ENCODE measurements around the gene CD68.

Gene CD68

DNA sequence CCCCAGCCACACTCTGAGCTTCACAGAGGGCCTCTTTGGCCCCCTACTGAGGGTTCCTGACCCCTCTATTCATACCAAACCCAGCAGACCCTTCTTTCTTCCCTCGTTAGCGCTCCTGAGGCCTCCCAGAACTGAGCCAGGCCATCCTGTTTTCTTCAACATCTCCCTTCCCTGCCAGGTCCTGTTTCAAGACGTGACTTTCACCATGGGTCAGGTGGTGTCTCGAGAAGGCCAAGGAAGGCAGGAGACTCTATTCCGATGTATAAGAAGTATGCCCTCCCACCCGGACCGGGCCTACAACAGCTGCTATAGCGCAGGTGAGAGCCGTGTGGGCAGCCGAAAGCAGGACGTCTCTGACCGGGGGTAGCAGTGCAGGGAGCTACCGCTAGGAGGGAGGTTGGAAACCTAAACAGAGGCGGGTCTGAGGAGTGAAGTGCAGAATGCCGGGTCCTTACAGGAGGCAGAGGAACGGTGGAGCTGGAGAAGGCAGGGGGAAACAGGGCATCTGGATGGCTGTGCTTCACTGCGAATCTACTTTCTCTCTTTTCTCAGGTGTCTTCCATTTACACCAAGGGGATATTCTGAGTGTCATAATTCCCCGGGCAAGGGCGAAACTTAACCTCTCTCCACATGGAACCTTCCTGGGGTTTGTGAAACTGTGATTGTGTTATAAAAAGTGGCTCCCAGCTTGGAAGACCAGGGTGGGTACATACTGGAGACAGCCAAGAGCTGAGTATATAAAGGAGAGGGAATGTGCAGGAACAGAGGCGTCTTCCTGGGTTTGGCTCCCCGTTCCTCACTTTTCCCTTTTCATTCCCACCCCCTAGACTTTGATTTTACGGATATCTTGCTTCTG, 19.0 kb upstream of the CD68 start:
- DNase-seq = peak; percentile 54

GRCh38 chr17:7561028-7561575, 18.3 kb upstream of the CD68 start:
- DNase-seq = peak; percentile 72

- peak; percentile 82 for DNase-seq
These were observed 17.7 kb upstream of the CD68 start, which contains the start of gene SENP3 for GRCh38 chr17:7561589-7562207. Gene SENP3, plus strand, starts transcription at chr17:7561919. Its CDS starts 1,158 bp downstream, at chr17:7563077.

DNA sequence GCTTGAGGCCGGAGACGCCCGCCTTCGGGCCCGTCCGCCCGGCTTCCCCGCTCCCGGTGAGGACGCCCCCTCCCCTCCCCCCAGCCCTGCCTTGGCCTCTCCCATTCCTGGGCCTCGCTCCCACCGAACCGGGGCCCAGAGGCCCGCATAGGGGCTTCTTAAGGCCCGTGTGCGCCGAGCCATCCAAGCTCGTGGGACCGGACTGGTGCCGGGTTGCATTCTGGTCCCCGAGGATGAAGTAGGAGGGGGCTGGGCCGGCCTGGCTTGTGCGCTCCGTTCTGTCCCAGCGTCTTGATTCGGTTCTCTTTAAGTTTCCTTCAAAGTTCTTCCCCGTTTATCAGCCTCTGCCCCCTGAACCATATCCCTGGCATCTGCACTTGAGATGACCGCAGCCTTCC, 17.2 kb upstream of the CD68 start:
- DNase-seq = no peak

DNA sequence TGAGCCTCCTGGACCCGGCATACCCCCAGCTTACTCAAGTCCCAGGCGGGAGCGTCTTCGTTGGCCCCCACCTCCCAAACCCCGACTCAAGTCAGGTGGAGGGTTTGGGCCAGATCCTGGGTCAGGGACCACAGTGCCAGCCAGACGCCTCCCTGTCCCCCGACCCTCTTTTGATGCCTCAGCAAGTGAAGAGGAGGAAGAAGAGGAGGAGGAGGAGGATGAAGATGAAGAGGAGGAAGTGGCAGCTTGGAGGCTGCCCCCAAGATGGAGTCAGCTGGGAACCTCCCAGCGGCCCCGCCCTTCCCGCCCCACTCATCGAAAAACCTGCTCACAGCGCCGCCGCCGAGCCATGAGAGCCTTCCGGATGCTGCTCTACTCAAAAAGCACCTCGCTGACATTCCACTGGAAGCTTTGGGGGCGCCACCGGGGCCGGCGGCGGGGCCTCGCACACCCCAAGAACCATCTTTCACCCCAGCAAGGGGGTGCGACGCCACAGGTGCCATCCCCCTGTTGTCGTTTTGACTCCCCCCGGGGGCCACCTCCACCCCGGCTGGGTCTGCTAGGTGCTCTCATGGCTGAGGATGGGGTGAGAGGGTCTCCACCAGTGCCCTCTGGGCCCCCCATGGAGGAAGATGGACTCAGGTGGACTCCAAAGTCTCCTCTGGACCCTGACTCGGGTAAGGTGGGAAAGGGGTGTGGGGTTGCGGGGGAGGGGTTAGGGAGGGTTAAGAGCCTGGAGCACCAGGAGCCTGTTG, 16.1 kb upstream of the CD68 start:
- no peak for DNase-seq

GRCh38 chr17:7569571-7569970, 9.9 kb upstream of the CD68 start:
- no peak for DNase-seq

DNA sequence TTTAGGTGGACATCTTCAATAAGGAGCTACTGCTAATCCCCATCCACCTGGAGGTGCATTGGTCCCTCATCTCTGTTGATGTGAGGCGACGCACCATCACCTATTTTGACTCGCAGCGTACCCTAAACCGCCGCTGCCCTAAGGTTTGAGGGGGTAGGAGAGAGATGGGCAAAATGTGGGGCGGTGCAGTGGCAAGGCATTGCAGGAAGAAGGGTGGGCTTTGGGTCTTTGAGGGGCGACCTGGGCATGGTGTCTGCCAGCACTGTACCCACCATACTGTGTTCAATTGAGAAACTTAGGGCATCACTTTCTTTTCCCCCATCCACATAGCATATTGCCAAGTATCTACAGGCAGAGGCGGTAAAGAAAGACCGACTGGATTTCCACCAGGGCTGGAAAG, 9.1 kb upstream of the CD68 start:
- DNase-seq = no peak

DNA sequence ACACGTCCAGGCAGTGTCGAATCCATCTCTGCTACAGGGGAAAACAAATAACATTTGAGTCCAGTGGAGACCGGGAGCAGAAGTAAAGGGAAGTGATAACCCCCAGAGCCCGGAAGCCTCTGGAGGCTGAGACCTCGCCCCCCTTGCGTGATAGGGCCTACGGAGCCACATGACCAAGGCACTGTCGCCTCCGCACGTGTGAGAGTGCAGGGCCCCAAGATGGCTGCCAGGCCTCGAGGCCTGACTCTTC, 7.2 kb upstream of the CD68 start:
- DNase-seq = peak; percentile 100

DNA sequence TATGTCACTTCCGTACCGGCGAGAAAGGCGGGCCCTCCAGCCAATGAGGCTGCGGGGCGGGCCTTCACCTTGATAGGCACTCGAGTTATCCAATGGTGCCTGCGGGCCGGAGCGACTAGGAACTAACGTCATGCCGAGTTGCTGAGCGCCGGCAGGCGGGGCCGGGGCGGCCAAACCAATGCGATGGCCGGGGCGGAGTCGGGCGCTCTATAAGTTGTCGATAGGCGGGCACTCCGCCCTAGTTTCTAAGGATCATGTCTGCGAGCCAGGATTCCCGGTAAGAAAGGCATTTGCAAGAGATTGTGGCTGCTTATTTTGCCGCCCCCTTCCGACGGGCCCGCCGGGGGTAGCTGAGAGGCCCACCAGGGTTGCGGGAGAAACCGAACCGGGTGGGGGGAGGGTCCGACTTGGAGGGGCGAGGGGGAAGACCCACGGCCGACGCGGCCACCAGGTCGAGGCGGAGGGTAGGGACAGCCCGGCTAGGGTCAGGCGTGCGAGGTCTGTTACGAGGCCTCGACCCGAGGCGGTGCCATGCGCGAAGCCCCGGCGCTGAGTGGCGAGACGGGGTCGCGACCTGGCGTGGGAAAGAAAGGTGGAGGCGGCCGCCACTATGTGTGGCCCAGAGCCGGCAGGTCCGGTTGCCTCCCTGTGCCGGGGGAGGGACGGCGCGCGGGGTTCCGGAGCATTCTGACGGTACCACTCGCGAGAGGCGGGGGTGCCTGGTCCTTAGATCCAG, 6.7 kb upstream of the CD68 start:
- DNase-seq = no peak

DNA sequence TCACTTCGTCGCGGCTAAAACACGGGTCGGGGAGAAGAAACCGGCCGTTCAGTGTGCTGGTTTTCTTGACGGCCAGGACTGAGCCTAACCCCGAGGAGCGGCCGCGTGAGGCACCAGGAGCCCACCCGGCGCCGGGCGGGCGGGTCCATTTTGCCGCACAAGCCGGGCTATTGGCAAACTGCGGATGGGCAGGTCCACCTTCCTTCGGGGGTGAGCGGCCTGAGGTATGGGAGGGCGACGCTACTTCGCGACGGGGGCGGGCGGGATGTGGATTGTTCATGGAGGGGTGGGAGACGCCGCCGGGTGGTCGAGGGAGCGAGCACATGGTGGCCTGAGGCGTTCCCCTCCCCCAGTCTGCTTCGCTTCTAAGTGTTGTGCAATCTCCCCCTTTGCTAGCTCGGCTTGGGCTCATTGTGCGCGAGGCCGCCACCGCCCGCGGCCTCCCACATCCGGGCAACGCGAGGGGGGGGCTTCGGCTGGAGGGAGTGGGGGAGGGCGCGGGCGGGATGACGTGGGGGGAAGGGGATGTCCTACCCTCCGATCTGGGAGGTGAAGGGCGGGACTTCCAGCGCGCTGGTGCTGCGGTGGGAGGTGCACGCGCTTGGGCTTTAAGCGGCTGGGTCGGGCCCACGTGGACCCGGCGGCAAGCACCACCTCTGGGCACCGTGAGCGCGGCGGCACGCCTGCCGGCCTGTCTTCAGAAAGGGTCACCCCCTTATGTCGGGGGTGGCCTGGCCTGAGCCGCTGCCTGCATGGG, 5.9 kb upstream of the CD68 start:
- peak; percentile 88 for DNase-seq

- no peak for DNase-seq
These were observed 5.1 kb upstream of the CD68 start for GRCh38 chr17:7574176-7574953.

- DNase-seq = no peak
These were observed 4.0 kb upstream of the CD68 start for GRCh38 chr17:7575481-7575883.

GRCh38 chr17:7575959-7576358, 3.5 kb upstream of the CD68 start:
- DNase-seq = no peak

GRCh38 chr17:7576432-7576937, 3.0 kb upstream of the CD68 start:
- DNase-seq = no peak

GRCh38 chr17:7577327-7578199, 1.9 kb upstream of the CD68 start:
- DNase-seq = no peak

- DNase-seq = peak; percentile 85
These were observed 581 bp downstream of the CD68 start for GRCh38 chr17:7579834-7580603.

DNA sequence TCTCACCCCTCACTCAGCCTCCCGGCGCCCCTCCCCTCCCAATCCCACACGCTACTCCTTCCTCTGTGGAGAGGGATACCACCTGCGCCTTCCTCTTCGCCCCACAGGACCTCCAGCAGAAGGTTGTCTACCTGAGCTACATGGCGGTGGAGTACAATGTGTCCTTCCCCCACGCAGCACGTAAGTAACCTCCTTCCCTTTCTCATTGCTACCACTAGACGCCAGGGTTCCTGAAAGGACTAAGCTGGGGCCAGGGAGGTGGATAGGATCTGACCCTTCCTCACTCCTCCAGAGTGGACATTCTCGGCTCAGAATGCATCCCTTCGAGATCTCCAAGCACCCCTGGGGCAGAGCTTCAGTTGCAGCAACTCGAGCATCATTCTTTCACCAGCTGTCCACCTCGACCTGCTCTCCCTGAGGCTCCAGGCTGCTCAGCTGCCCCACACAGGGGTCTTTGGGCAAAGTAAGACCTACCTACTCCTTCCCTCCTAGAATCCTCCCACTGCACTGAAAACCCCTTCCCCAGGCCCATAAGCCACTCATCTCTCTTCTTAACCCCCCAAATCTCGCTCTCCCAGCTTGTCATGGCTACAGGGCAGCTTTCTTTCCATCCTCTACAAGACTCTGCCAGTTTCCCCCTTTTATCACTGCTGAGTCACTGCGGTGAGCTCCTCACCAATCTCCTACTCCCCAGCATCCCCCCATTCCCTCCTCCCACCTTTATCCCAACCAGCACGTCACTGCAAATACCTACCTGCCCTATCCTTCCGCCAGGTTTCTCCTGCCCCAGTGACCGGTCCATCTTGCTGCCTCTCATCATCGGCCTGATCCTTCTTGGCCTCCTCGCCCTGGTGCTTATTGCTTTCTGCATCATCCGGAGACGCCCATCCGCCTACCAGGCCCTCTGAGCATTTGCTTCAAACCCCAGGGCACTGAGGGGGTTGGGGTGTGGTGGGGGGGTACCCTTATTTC, 1.5 kb downstream of the CD68 start:
- DNase-seq = no peak

All from MV-4-11 (cell line).